Measurements from ENCODE around the gene EPHB2. TPM values are rescaled to one million over a fixed set of nuclear protein-coding genes. Genes with fewer than 3 reads are reported as not detected.

The EPHB2 gene
- total and polyA plus RNA-seq, 2 of the 8 experiments (the other 6 are each of a cell fraction or from before 2014, with no cell fraction given): 15.8 to 17.2 TPM

DNA sequence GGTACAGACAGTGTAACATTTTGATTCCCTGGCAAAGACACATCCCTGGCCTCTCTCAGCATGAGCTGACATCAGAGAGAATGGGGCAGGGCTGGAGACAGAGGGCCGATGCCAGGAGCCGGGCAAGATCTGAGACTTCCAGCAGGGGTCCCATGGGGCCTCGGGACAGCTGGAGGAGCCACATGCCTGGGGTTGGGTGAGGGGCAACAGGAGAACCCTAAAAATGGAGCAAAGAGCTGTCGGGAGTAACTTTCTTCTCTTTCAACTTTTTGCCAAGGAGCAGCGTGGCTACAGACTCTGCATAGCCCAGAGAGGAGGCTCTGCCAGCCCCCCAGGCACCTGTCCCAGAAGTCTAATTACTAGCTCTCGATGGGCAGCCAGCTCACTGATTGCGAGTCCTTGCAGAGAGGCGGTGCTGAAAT, 131.2 kb downstream of the EPHB2 start:
- no peak overlapping the region for H4K8ac ChIP-seq (ENCODE audit: extremely low read depth, insufficient read depth, low read length)
- POLR2A ChIA-PET (ENCODE audit: partially characterized antibody): no interaction called here
- no peak overlapping the region for H3K18ac ChIP-seq (ENCODE audit: extremely low read depth, low read length)
- H3K79me2 ChIP-seq (ENCODE audit: control insufficient read depth in 1 of 2, insufficient read depth in 2 of 2, low read length in 2 of 2): no peaks in the 10 kb centered on the region
- no peaks in the 10 kb centered on the region for H3K36me3 ChIP-seq (ENCODE audit: control insufficient read depth in 2 of 4, insufficient read depth in 4 of 4, low read length in 3 of 4)
- peaks cover 0 to 2% of the 10 kb centered on the region in 2 experiments for H4K20me1 ChIP-seq (replicated peaks in 1 of 2; ENCODE audit: control insufficient read depth in 1 of 2, insufficient read depth in 2 of 2, low read length in 2 of 2)
- H3K23ac ChIP-seq (ENCODE audit: insufficient read length): no peak overlapping the region
- no peak overlapping the region for H3K56ac ChIP-seq (replicated peaks; ENCODE audit: insufficient read length, low read depth, low read length)
- H3K4me2 ChIP-seq (ENCODE audit: insufficient read depth in 1 of 2, low read depth in 2 of 2, low read length in 2 of 2): no peak overlapping the region
- no peak overlapping the region for H2BK12ac ChIP-seq (ENCODE audit: low read depth, low read length)
- H3K9me3 ChIP-seq (ENCODE audit: insufficient read depth in 2 of 2, low read depth in 1 of 2, low read length in 1 of 2): no peaks in the 10 kb centered on the region
- H2BK5ac ChIP-seq (ENCODE audit: low read depth, low read length): no peak overlapping the region
- H3K14ac ChIP-seq (ENCODE audit: insufficient read length): no peak overlapping the region
- H2BK15ac ChIP-seq (ENCODE audit: low read length): no peak overlapping the region
- H4K5ac ChIP-seq (ENCODE audit: insufficient read length, low read depth, low read length): no peak overlapping the region
- H3K4me3 ChIP-seq (ENCODE audit: extremely low read depth in 1 of 4, insufficient read depth in 2 of 4, low read depth in 3 of 4, low read length in 4 of 4): no peak overlapping the region
- H3K4ac ChIP-seq (replicated peaks; ENCODE audit: insufficient read length, low read depth, low read length): no peak overlapping the region
- no peak overlapping the region for H2AK5ac ChIP-seq (ENCODE audit: low read depth, low read length)
- CTCF ChIA-PET (ENCODE audit: partially characterized antibody): interaction anchor here (0.6 to 0.7 kb wide), 3 partner anchors 9 to 176 kb away, joined by 3 read pairs; no protein-coding TSS in a partner anchor
- H4K91ac ChIP-seq (replicated peaks; ENCODE audit: insufficient read length, low read length): no peak overlapping the region
- DNase-seq (ENCODE audit: low read depth in 1 of 2, low spot score in 2 of 2): no peak
- H2BK20ac ChIP-seq (ENCODE audit: low read length): no peak overlapping the region
- peaks cover 0 to 2% (median 0%) of the 10 kb centered on the region in 4 experiments; a peak in 1 of 7 replicates for H3K4me1 ChIP-seq (replicated peaks in 1 of 4; ENCODE audit: control insufficient read depth in 3 of 4, insufficient read depth in 4 of 4, low read length in 3 of 4)
- H3K9ac ChIP-seq (replicated peaks in 1 of 4; ENCODE audit: extremely low read depth in 1 of 4, low read depth in 3 of 4, low read length in 3 of 4): no peak overlapping the region
- no peak overlapping the region for H2AFZ ChIP-seq (ENCODE audit: low read length)
- H3K27me3 ChIP-seq (replicated peaks in 1 of 4; ENCODE audit: control insufficient read depth in 3 of 4, extremely low read depth in 1 of 4, insufficient read depth in 3 of 4, low read length in 3 of 4): no peaks in the 10 kb centered on the region
- H3K27ac ChIP-seq (ENCODE audit: low read depth, low read length): no peak overlapping the region
- H2BK120ac ChIP-seq (replicated peaks; ENCODE audit: low read depth, low read length): no peak overlapping the region
- no peaks in the 10 kb centered on the region for H3K79me1 ChIP-seq (ENCODE audit: low read depth, low read length)
- H3K23me2 ChIP-seq (ENCODE audit: low read depth, low read length): no peaks in the 10 kb centered on the region
- 88% methylated on average over 8 of the region's 8 CpGs; no CpG with 5 or more reads in 1 of the 2 experiments for WGBS, 2 experiments (ENCODE audit: extremely low coverage in 1 of 2, insufficient coverage in 1 of 2, insufficient read length in 1 of 2, insufficient replicate concordance in 2 of 2, low coverage in 1 of 2, low lambda C conversion rate in 2 of 2, missing lambda C conversion rate in 1 of 2)
- no peak for FAIRE-seq
- TF ChIP-seq TEAD4 (IDR thresholded peaks at IDR 0.05; ENCODE audit: low read depth, low read length) (no peak), JUND (IDR thresholded peaks at IDR 0.05; ENCODE audit: low read length) (no peak)
- TF ChIP-seq, protein P1, sequence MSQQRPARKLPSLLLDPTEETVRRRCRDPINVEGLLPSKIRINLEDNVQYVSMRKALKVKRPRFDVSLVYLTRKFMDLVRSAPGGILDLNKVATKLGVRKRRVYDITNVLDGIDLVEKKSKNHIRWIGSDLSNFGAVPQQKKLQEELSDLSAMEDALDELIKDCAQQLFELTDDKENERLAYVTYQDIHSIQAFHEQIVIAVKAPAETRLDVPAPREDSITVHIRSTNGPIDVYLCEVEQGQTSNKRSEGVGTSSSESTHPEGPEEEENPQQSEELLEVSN (IDR thresholded peaks at IDR 0.05): no peak
